Measurements from ENCODE around the gene TUG1. TPM values are rescaled to one million over a fixed set of nuclear protein-coding genes. Genes with fewer than 3 reads are reported as not detected.

TUG1 gene
- total RNA-seq, 2 donors from 2014 or later: 78.9 to 82.9 TPM

GRCh38 chr22:30933457-30933856, 35.6 kb upstream of the TUG1 start:
- Mint-ChIP-seq H3K4me3 (no peak overlapping the region), H3K36me3 (ENCODE audit: low read depth) (peaks cover 24% of the 10 kb centered on the region), H3K27me3 (no peaks in the 10 kb centered on the region), H3K27ac (peak overlapping the region; percentile 11), H3K4me1 (peaks cover 38% of the 10 kb centered on the region)
- DNase-seq (no peak), ATAC-seq (no peak)
- no peaks in the 10 kb centered on the region for H3K9me3 ChIP-seq (ENCODE audit: control insufficient read depth, low read length, poor library complexity, severe bottlenecking)

- Mint-ChIP-seq H3K4me3 (no peak overlapping the region), H3K27ac (peak overlapping the region; percentile 11), H3K4me1 (peaks cover 40% of the 10 kb centered on the region), H3K27me3 (no peaks in the 10 kb centered on the region), H3K36me3 (ENCODE audit: low read depth) (peaks cover 24% of the 10 kb centered on the region)
- ATAC-seq: no peak
- no peaks in the 10 kb centered on the region for H3K9me3 ChIP-seq (ENCODE audit: control insufficient read depth, low read length, poor library complexity, severe bottlenecking)
- no peak for DNase-seq
Measured at GRCh38 chr22:30934053-30934452, 35.0 kb upstream of the TUG1 start.

- no peak for DNase-seq
- peak; percentile 68 for ATAC-seq
- Mint-ChIP-seq H3K27ac (peak overlapping the region; percentile 95), H3K4me3 (peak overlapping the region; percentile 95), H3K27me3 (no peaks in the 10 kb centered on the region), H3K4me1 (peaks cover 58% of the 10 kb centered on the region), H3K36me3 (ENCODE audit: low read depth) (peaks cover 21% of the 10 kb centered on the region)
- H3K9me3 ChIP-seq (ENCODE audit: control insufficient read depth, low read length, poor library complexity, severe bottlenecking): no peaks in the 10 kb centered on the region
Measured at GRCh38 chr22:30940685-30941362, 28.2 kb upstream of the TUG1 start.

- Mint-ChIP-seq H3K4me3 (peak overlapping the region; percentile 95), H3K27ac (peak overlapping the region; percentile 95), H3K36me3 (ENCODE audit: low read depth) (peaks cover 21% of the 10 kb centered on the region), H3K27me3 (no peaks in the 10 kb centered on the region), H3K4me1 (peaks cover 59% of the 10 kb centered on the region)
- ATAC-seq: peak; percentile 22
- no peak for DNase-seq
- no peaks in the 10 kb centered on the region for H3K9me3 ChIP-seq (ENCODE audit: control insufficient read depth, low read length, poor library complexity, severe bottlenecking)
Measured at GRCh38 chr22:30941363-30941740, 27.7 kb upstream of the TUG1 start.

GRCh38 chr22:30943368-30943767, 25.7 kb upstream of the TUG1 start:
- Mint-ChIP-seq H3K4me1 (peaks cover 59% of the 10 kb centered on the region), H3K4me3 (peak overlapping the region; percentile 43), H3K27ac (peak overlapping the region; percentile 95), H3K36me3 (ENCODE audit: low read depth) (peaks cover 23% of the 10 kb centered on the region), H3K27me3 (no peaks in the 10 kb centered on the region)
- ATAC-seq: peak; percentile 93
- DNase-seq: peak; percentile 32 to 52 (median 47)
- no peaks in the 10 kb centered on the region for H3K9me3 ChIP-seq (ENCODE audit: control insufficient read depth, low read length, poor library complexity, severe bottlenecking)

GRCh38 chr22:30944986-30945385, 24.1 kb upstream of the TUG1 start:
- DNase-seq (no peak), ATAC-seq (no peak)
- Mint-ChIP-seq H3K4me3 (no peak overlapping the region), H3K27ac (peak overlapping the region; percentile 39), H3K27me3 (no peaks in the 10 kb centered on the region), H3K4me1 (peaks cover 55% of the 10 kb centered on the region), H3K36me3 (ENCODE audit: low read depth) (peaks cover 29% of the 10 kb centered on the region)
- H3K9me3 ChIP-seq (ENCODE audit: control insufficient read depth, low read length, poor library complexity, severe bottlenecking): no peaks in the 10 kb centered on the region

- Mint-ChIP-seq H3K27ac (peak overlapping the region; percentile 39), H3K4me3 (no peak overlapping the region), H3K4me1 (peaks cover 52% of the 10 kb centered on the region), H3K36me3 (ENCODE audit: low read depth) (peaks cover 27% of the 10 kb centered on the region), H3K27me3 (no peaks in the 10 kb centered on the region)
- ATAC-seq: no peak
- no peaks in the 10 kb centered on the region for H3K9me3 ChIP-seq (ENCODE audit: control insufficient read depth, low read length, poor library complexity, severe bottlenecking)
- DNase-seq: no peak
Measured at GRCh38 chr22:30945653-30946052, 23.4 kb upstream of the TUG1 start.

- Mint-ChIP-seq H3K4me3 (no peak overlapping the region), H3K27me3 (no peaks in the 10 kb centered on the region), H3K4me1 (peaks cover 48% of the 10 kb centered on the region), H3K36me3 (ENCODE audit: low read depth) (peaks cover 26% of the 10 kb centered on the region), H3K27ac (peak overlapping the region; percentile 54)
- ATAC-seq (no peak), DNase-seq (no peak)
- H3K9me3 ChIP-seq (ENCODE audit: control insufficient read depth, low read length, poor library complexity, severe bottlenecking): no peaks in the 10 kb centered on the region
Measured at GRCh38 chr22:30946354-30946753, 22.7 kb upstream of the TUG1 start.

GRCh38 chr22:30947173-30947815, 21.8 kb upstream of the TUG1 start:
- peaks cover 26% of the 10 kb centered on the region for H3K36me3 Mint-ChIP-seq (ENCODE audit: low read depth)
- peaks cover 42% of the 10 kb centered on the region for H3K4me1 Mint-ChIP-seq
- DNase-seq: no peak
- no peak overlapping the region for H3K4me3 Mint-ChIP-seq
- H3K9me3 ChIP-seq (ENCODE audit: control insufficient read depth, low read length, poor library complexity, severe bottlenecking): no peaks in the 10 kb centered on the region
- H3K27ac Mint-ChIP-seq: peak overlapping the region; percentile 54
- no peaks in the 10 kb centered on the region for H3K27me3 Mint-ChIP-seq
- no peak for ATAC-seq

- Mint-ChIP-seq H3K36me3 (ENCODE audit: low read depth) (peaks cover 26% of the 10 kb centered on the region), H3K27ac (no peak overlapping the region), H3K4me1 (peaks cover 46% of the 10 kb centered on the region), H3K4me3 (no peak overlapping the region), H3K27me3 (no peaks in the 10 kb centered on the region)
- ATAC-seq: peak; percentile 43
- DNase-seq: no peak
- H3K9me3 ChIP-seq (ENCODE audit: control insufficient read depth, low read length, poor library complexity, severe bottlenecking): no peaks in the 10 kb centered on the region
Measured at GRCh38 chr22:30947816-30948454, 21.1 kb upstream of the TUG1 start.

- Mint-ChIP-seq H3K27me3 (no peaks in the 10 kb centered on the region), H3K4me3 (no peak overlapping the region), H3K4me1 (peaks cover 39% of the 10 kb centered on the region), H3K36me3 (ENCODE audit: low read depth) (peaks cover 24% of the 10 kb centered on the region), H3K27ac (no peak overlapping the region)
- no peaks in the 10 kb centered on the region for H3K9me3 ChIP-seq (ENCODE audit: control insufficient read depth, low read length, poor library complexity, severe bottlenecking)
- ATAC-seq (no peak), DNase-seq (no peak)
Measured at GRCh38 chr22:30948930-30949342, 20.1 kb upstream of the TUG1 start.

- H3K27ac Mint-ChIP-seq: no peak overlapping the region
- ATAC-seq: no peak
Measured at GRCh38 chr22:30949934-30950660, 19.0 kb upstream of the TUG1 start.

GRCh38 chr22:30953206-30953605, 15.9 kb upstream of the TUG1 start:
- Mint-ChIP-seq H3K36me3 (ENCODE audit: low read depth) (peaks cover 12% of the 10 kb centered on the region), H3K4me1 (peaks cover 24% of the 10 kb centered on the region), H3K27ac (no peak overlapping the region), H3K4me3 (no peak overlapping the region), H3K27me3 (no peaks in the 10 kb centered on the region)
- H3K9me3 ChIP-seq (ENCODE audit: control insufficient read depth, low read length, poor library complexity, severe bottlenecking): no peaks in the 10 kb centered on the region
- ATAC-seq (no peak), DNase-seq (no peak)

More at GRCh38 chr22:30949934-30950660, 19.0 kb upstream of the TUG1 start:
- Mint-ChIP-seq H3K4me1 (peaks cover 28% of the 10 kb centered on the region), H3K36me3 (ENCODE audit: low read depth) (peaks cover 14% of the 10 kb centered on the region), H3K4me3 (no peak overlapping the region), H3K27me3 (no peaks in the 10 kb centered on the region)
- H3K9me3 ChIP-seq (ENCODE audit: control insufficient read depth, low read length, poor library complexity, severe bottlenecking): no peaks in the 10 kb centered on the region
- DNase-seq: no peak

Measured in T-helper 17 cell (primary cell).